Myocyte (in vitro differentiated cells): ENCODE results near the gene MED25. TPM values are rescaled to one million over a fixed set of nuclear protein-coding genes. Genes with fewer than 3 reads are reported as not detected.

Source experiments
- DNase-seq: peaks from one replicate; pipeline ENCODE4 v3.0.0-alpha.2; 2012; ENCODE audit warnings: low read depth
- total RNA-seq: library from RNA; depleted of rRNA; stranded (reverse); fragments of >200 nt; gene quantifications from 2 replicates; pipeline ENCODE4 v1.2.3, GENCODE V29; 2014

MED25 gene
- total RNA-seq, 1 donor from 2014 or later, result 22.7 TPM

- no peak for DNase-seq
Measured at GRCh38 chr19:49855676-49856573, 37.8 kb downstream of the MED25 start.

GRCh38 chr19:49856574-49857021 is 38.5 kb downstream of the MED25 start:
- no peak for DNase-seq

- DNase-seq, result no peak
Measured at GRCh38 chr19:49857061-49857837, 39.2 kb downstream of the MED25 start.

- no peak for DNase-seq
Measured at GRCh38 chr19:49857838-49858087, 39.7 kb downstream of the MED25 start.

- DNase-seq, result peak; percentile 72
Measured at GRCh38 chr19:49858088-49858985, 40.2 kb downstream of the MED25 start.

- DNase-seq, result no peak
Measured at GRCh38 chr19:49859682-49860335, 41.7 kb downstream of the MED25 start.

- DNase-seq, result no peak
Measured at GRCh38 chr19:49860336-49861102, 42.4 kb downstream of the MED25 start.

- no peak for DNase-seq
Measured at GRCh38 chr19:49861107-49861506, 43.0 kb downstream of the MED25 start.

- no peak for DNase-seq
Measured at GRCh38 chr19:49861541-49862378, 43.7 kb downstream of the MED25 start.

GRCh38 chr19:49862391-49863253 is 44.5 kb downstream of the MED25 start:
- DNase-seq, result no peak

- DNase-seq, result no peak
Measured at GRCh38 chr19:49863254-49863934, 45.3 kb downstream of the MED25 start.

GRCh38 chr19:49863935-49864320 is 45.8 kb downstream of the MED25 start:
- no peak for DNase-seq

- no peak for DNase-seq
Measured at GRCh38 chr19:49864890-49865289, 46.8 kb downstream of the MED25 start.

- DNase-seq, result peak; percentile 93
Measured at GRCh38 chr19:49866933-49867782, 49.1 kb downstream of the MED25 start, which contains the start of gene PNKP. TSS of gene PNKP (minus strand) at chr19:49867576. CDS start at chr19:49867204, 372 bp downstream.

GRCh38 chr19:49869009-49869483 is 51.0 kb downstream of the MED25 start:
- DNase-seq, result no peak
